RPMI8226 (cell line): Measurements from ENCODE around the gene FGF18.

ENCODE experiments used
- DNase-seq: peaks from one replicate; pipeline ENCODE4 v3.0.0-alpha.2; 2015

The FGF18 gene

DNA sequence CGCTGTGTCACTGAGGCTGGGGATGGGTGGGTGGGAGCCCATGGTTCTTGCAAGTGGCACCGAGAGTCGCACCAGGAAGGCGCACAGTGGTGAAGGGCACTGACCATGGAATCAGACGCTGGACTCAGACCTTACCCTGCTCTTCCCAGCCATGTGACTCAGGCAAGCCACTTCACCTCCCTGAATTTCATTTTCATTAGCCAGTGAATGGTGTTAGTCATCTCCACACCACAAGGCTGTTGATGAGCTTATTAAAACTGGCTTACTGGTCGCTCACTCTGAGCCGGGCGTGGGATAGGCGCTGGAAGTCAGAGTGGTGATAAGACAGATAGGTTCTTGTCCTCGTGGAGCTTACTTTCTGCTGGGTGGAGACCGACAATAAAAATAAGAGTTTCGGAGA lies 25.1 kb downstream of the FGF18 start:
- DNase-seq: no peak

DNA sequence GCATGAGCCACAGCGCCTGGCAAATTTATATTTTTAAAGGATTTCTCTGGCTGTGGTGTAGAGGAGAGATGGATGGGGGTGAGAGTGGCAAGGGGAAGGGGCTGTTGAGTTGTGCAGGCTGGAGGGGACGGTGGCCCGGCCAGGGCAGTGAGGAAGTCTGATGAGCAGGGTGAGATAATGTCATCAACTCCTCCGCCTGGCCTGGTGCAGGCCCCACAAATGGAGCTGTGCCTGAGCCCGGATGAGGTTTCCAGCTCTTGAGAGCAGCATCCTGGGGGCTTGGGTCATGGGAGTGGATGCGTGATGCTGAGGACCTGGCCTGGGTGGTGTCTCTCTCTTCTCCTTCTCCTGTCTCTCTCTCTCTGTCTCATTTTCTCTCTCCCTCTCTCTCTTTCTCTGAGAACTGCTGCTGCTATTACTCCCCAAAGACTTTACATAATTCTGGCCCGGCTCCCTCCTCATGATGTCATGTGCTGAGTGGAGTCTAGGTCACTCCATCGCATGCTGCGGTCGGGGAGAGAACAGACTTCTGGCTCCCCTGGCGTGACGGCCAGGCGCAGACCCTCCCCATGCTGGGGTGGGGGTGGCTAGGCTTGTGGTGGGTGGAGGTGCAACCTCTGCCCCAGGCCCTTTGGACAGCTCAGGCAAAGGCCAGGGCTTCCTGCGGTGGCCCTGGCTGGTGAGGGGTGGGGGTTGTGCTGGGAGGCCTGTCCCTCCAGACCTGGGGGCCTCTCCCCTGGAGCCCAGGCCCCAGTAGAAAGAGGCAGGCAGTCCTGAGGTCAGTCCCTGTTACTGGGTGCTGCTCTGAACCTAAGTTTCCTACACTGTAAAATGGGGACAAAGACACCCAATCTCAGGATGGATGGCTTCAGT lies 26.4 kb downstream of the FGF18 start:
- no peak for DNase-seq

DNA sequence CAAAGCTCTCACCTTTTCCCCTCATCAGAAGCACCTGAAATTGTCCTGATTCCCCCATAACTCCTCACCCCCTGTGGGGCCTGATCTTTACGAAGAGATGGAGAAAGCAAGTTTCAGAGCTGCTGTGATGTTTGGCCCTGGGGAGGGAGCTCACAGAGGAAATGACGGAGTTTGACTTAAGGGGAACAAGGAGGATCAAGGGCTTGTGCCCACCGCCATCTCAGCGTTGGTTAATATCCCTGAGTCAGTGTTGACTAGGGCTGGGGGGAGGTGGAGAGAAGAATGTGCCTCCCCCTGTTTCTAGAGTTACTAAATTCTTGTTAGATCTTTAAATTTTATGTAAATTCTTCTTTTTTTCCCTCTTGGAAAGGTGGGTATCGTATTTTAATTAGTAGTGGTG lies 27.8 kb downstream of the FGF18 start:
- DNase-seq: no peak

GRCh38 chr5:171449426-171449825 lies 30.0 kb downstream of the FGF18 start:
- DNase-seq: no peak

DNA sequence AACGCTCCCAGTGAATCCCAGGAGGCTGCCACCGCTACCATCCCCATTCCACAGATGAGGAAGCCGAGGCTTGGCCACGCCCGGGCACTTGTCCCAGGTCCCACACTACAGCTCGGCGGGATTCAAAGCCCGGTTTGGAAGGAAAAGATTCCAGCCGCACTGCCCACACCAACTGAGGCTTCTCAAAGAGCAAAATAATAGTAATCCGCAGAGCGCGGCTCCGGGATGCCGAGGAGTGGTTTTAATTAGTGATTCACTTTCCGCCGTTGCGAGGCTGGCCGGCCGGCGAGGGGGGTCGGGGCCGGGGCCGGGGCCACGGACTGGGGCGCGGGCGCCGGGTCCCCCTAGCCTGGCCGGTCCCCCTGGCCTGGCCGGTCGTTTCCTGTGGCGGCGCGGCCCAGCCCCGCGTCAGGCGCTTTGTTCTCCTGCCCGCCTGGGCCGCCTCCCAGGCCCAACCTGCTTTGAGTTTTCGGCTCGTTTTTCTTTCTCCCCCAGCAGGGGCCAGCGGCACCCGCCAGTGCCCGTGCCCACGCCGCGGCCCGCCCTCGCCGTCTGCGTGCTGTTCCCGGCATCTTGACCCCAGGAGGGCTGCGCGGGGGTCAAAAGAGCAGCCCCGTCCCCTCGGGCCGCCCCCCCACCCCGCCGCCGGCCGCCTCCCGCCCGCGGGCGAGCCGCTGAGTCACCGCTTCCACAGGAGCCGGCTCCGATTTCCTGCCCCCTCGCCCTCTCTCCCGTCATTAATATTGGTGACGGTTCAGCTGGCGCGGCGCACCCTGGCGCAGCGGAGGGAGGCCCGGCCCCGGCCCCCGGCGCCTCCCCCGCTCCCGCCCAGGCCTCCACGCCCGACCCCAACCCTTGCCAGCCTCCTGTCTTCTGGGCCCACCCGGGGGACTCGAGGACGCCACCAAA lies 31.2 kb downstream of the FGF18 start:
- DNase-seq: no peak

DNA sequence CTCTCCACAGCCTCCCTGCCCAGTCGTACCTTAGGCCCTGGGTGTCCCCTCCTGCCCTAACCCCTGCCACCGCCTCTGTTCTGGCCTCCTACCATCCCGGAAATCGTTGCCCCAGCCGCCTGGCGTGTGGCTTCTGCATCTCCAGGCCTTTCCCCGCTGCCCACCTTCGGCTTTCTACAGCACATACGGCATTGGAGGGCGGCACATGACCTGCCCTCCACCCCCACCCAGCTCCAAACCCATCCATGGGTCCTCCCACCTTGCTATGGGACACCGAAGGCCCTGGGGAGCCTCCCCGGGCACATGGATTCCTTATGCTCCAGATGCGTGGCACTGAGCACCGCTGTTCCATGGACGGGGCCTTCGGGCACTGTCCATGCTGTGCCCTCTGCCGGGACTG lies 32.0 kb downstream of the FGF18 start:
- DNase-seq: no peak

DNA sequence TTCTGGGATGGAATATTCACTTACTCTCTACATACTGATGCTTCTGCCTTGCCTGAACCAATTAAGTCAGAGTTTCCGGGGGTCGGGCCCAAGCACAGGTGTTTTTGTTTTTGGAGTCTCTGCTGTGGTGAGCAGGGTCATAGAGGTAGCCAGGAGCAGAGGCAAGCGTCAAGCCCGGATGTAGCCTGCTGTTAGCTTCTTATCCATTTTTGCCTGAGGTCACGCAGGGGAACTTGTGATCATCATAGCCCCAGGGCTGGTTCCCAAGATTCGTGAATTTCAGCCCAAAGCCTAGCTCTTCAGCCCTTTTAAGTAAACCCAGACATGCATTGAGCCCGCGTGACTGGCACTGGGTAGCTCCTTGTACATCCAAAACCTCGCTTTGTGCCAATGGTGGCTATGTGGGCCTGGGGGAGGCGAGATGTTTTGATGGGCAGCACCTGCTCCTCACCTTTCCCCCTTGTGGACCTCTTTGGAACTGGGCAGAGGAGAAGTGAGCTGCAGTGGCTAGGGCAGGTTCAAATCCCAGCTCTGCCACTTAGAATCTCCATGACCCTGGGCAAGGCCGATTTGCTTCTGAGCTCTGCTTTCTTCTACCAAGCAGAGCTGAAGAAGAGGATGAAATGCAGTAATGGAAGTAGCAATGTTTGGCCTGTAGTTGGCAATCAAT lies 33.7 kb downstream of the FGF18 start:
- peak; percentile 14 for DNase-seq

- DNase-seq: no peak
Measured at GRCh38 chr5:171453988-171454387, 34.5 kb downstream of the FGF18 start.

DNA sequence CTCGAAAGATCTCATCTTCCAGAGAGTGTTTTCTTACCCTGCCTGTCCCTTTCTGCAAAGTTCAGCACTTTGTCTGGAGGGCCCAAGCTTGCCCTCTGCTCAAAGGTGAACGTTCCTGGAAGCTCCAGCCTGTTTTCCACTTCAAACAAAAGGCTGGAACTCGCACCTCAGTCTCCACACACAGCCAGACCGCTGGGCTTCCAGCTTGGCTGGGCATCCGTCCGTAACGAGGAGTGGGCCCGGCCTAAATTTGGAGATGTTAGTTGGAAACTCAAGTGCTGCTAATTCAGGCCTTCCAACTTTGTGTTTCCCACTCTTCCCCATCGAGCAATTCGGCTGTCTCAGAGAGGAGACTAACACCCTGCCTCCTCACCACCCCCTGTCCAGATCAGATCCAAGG lies 35.1 kb downstream of the FGF18 start:
- DNase-seq: no peak

- DNase-seq: no peak
Measured at GRCh38 chr5:171455522-171455921, 36.1 kb downstream of the FGF18 start.

- no peak for DNase-seq
Measured at GRCh38 chr5:171457208-171457981, 37.9 kb downstream of the FGF18 start.

DNA sequence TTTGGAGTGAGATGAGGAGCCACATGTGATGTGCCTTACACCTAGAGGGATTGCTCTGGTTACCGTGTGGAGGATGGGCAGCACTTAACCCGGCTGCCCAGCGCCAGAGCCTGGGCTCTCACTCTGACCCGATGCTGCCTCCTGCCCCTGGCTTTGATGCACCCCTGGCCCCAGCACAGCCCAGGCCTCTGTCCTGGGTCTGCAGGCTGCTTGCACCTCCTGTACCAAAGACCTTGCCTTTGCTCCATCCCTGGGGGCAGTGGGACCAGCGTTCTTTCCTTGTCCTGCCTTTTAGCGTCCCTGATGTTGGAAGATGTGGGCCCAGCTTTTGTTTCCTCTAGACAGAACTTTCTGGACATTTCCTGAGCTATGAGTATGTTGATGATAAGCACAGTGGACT lies 40.4 kb downstream of the FGF18 start:
- no peak for DNase-seq

DNA sequence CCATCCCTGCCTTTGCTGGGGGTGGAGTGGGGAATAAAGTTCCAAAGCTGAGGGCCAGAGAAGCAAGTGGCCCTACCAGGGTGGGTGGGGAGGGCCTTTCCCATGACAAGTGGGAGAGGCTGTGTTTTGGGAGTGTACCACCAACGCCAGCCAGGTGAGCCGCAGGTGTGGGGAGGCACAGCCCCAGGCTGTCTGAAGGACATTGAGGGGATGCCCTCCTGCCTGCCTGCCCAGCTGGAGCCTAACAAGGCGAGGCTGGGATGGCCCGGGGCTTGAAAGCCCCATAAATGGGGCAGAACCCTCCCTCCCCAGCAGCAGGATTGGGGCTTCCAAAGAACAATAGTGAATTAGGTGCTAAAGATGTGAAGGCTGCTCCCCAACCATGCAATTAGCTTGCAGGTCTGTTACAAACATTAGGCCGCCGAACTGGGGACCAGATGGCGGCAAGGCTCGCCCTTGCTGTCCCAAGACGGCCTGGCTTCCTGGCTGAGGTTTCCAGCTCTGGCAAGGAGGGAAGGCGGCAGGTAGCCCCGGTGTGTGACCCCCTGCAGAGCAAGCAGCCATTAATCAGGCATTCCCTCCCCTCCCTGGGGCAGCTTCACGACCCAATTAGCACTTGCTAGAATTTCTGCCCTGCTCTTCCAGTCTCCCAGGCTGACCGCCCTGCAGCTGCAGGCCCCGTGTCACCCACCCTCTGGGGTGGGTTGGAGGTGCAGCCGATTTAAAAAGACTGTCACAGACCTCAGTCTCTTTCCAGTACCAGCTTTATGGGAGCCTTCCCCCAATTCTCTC lies 42.9 kb downstream of the FGF18 start:
- no peak for DNase-seq

- no peak for DNase-seq
Measured at GRCh38 chr5:171462928-171463861, 43.7 kb downstream of the FGF18 start.

GRCh38 chr5:171463862-171464229 lies 44.4 kb downstream of the FGF18 start:
- DNase-seq: no peak

DNA sequence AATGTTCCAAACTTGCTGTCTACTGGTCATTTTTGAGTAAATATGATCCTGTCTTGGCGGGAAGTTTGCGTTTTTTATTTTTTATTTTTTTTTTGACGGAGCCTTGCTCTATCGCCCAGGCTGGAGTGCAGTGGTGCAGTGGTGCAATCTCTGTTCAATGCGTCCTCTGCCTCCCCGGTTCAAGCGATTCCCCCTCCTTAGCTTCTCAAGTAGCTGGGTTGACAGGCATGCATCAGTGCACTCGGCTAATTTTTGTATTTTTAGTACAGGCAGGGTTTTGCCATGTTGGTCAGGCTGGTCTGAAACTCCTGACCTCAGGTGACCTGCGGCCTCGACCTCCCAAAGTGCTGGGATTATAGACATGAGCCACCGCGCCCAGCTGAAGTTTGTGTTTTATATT lies 45.4 kb downstream of the FGF18 start:
- DNase-seq: no peak

GRCh38 chr5:171467107-171467506 lies 47.7 kb downstream of the FGF18 start:
- DNase-seq: no peak

DNA sequence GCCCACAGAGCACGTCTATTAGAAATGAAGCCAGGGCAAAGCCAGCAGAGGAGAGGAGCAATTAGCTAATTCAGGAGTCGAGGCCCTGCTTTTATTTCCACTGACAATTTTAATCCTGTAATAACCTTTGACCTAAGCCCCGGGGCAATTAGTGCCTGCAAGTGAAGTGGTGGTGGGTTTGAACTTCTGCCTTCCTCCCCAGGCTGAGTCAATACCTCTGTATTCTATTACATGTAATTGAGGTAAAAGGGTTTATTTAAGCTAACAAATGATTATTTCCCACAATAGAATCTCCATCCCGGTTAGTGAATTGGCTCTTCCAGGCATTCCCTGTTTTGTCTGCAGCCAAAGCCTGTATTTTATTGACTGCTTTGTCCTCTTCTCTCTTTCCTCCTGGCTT lies 49.9 kb downstream of the FGF18 start:
- no peak for DNase-seq

GRCh38 chr5:171470420-171470819 lies 51.0 kb downstream of the FGF18 start:
- DNase-seq: no peak

DNA sequence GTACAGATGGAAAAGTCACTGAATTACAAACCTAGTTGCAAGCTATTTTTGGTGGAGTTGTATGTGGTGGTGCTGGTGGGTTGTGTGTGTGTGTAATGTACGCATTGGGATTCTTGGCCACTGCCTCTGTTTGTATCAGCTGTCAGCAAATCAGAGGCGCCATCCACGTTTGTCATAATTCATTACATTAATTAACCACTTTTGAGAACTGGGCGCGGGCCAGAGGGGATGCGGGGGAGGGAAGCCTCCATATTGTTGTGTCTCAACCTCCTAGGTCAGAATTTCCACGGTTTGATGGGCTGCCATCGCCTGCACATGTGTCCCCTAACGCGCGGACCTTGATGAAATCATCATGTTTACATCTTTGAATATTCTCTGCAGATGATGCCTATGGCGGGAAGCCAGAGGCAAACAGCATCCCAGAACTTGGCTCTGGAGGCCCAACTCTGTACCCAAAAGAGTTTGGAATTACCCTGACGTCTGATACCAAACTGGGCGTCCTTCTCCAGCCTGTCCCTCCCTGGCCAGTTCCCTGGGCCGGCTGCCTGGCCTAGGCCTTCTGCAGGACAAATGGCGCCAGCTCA lies 54.9 kb downstream of the FGF18 start:
- DNase-seq: no peak
